PC-9 (cell line): ENCODE results near the gene COL23A1. TPM values are rescaled to one million over a fixed set of nuclear protein-coding genes. Genes with fewer than 3 reads are reported as not detected.

Experiments
- BruUV-seq: library from RNA; stranded (reverse); fragments of 400-500 nt; replicated peaks from 2 replicates; lab custom pipeline; 2021; lab: Mats Ljungman, UMichigan
- CTCF ChIA-PET: fragments of 300-600 bp; sonication (Branson Sonifier 250); formaldehyde crosslinking; loops from one replicate; lab custom pipeline; 2022; ENCODE audit warnings: antibody characterized with exemption; lab: Charles Lee
- POLR2A ChIA-PET: fragments of 300-600 bp; sonication (Branson Sonifier 250); formaldehyde crosslinking; loops from one replicate; lab custom pipeline; 2022; ENCODE audit warnings: antibody characterized with exemption; ENCODE audit not compliant: unreplicated experiment; lab: Charles Lee
- DNase-seq, 2 experiments: peaks; one replicate each; pipeline versions ENCODE4 v3.0.0 to v3.0.0-alpha.2; 2015 to 2022; ENCODE audit warnings: mixed read lengths in 1 of 2
- H2AFZ ChIP-seq: fragments of 200-600 bp; sonication (generic); 2 replicates; pipeline ENCODE4 v1.8.1; 2017; ENCODE audit warnings: antibody characterized with exemption
- H3F3A ChIP-seq: fragments of 200-600 bp; sonication (generic); 2 replicates; pipeline ENCODE4 v1.8.1; 2017; ENCODE audit warnings: antibody characterized with exemption, mild to moderate bottlenecking, low read depth; ENCODE audit not compliant: insufficient read depth
- H3K27ac ChIP-seq: fragments of 200-600 bp; sonication (generic); 2 replicates; pipeline ENCODE4 v1.6.1; 2016; ENCODE audit warnings: mixed run types
- H3K27me3 ChIP-seq: fragments of 200-600 bp; sonication (generic); 2 replicates; pipeline ENCODE4 v1.6.1; 2016; ENCODE audit warnings: low read depth, mixed run types; ENCODE audit not compliant: insufficient read depth
- H3K36me3 ChIP-seq: fragments of 200-600 bp; sonication (generic); 2 replicates; pipeline ENCODE4 v1.6.1; 2016; ENCODE audit warnings: low read depth, mixed run types
- H3K4me1 ChIP-seq: fragments of 200-600 bp; sonication (generic); replicated peaks from 2 replicates; pipeline ENCODE4 v1.6.1; 2016; ENCODE audit warnings: mixed run types; ENCODE audit not compliant: insufficient read depth
- H3K4me2 ChIP-seq: fragments of 200-600 bp; sonication (generic); 2 replicates; pipeline ENCODE4 v1.6.1; 2017; ENCODE audit warnings: mixed run types
- H3K4me3 ChIP-seq: fragments of 200-600 bp; sonication (generic); 2 replicates; pipeline ENCODE4 v1.6.1; 2016; ENCODE audit warnings: mixed run types
- H3K79me2 ChIP-seq: fragments of 200-600 bp; sonication (generic); 2 replicates; pipeline ENCODE4 v1.6.1; 2017; ENCODE audit warnings: low read depth, mixed run types
- H3K9me2 ChIP-seq: fragments of 200-600 bp; sonication (generic); 2 replicates; pipeline ENCODE4 v1.8.1; 2017; ENCODE audit warnings: mild to moderate bottlenecking; ENCODE audit not compliant: insufficient read depth
- H3K9me3 ChIP-seq: fragments of 200-600 bp; sonication (generic); 2 replicates; pipeline ENCODE4 v1.8.1; 2016; ENCODE audit warnings: low read depth; ENCODE audit not compliant: insufficient read depth
- H4K20me1 ChIP-seq: fragments of 200-600 bp; sonication (generic); 2 replicates; pipeline ENCODE4 v1.8.1; 2017; ENCODE audit not compliant: insufficient read depth
- EZH2 ChIP-seq: fragments of 200-600 bp; sonication (generic); IDR thresholded peaks from 2 replicates; pipeline ENCODE4 v1.8.0; 2017; ENCODE audit warnings: antibody characterized with exemption, low read depth
- intact Hi-C: fragments of 100-400 bp; cut with micrococcal nuclease; formaldehyde crosslinking; loops from one replicate; pipeline ENCODE4 v1.10.0; 2022; ENCODE audit not compliant: unreplicated experiment
- total RNA-seq: library from RNA; stranded (reverse); gene quantifications from 2 replicates; pipeline ENCODE4 v1.2.3, GENCODE V29; 2021
- TF ChIP-seq, protein P1 (sequence below): fragments of 200-600 bp; sonication (generic); conservative IDR thresholded peaks from 2 replicates; pipeline ENCODE4 v1.6.1; 2017; ENCODE audit warnings: mixed run types, antibody characterized with exemption, mild to moderate bottlenecking, moderate library complexity

COL23A1 gene
- total RNA-seq, 1 experiment from 2014 or later: not detected

- intact Hi-C loops: no loop called here
- no TSS peak for BruUV-seq
- no peak overlapping the region for H3K27ac ChIP-seq
- H4K20me1 ChIP-seq: no peaks in the 10 kb centered on the region
- H3K27me3 ChIP-seq: peaks cover 87% of the 10 kb centered on the region
- H3K79me2 ChIP-seq: no peaks in the 10 kb centered on the region
- POLR2A ChIA-PET: no interaction called here
- CTCF ChIA-PET: no interaction called here
- H3F3A ChIP-seq: no peaks in the 10 kb centered on the region
- no peaks in the 10 kb centered on the region for H3K9me3 ChIP-seq
- TF ChIP-seq, protein P1, sequence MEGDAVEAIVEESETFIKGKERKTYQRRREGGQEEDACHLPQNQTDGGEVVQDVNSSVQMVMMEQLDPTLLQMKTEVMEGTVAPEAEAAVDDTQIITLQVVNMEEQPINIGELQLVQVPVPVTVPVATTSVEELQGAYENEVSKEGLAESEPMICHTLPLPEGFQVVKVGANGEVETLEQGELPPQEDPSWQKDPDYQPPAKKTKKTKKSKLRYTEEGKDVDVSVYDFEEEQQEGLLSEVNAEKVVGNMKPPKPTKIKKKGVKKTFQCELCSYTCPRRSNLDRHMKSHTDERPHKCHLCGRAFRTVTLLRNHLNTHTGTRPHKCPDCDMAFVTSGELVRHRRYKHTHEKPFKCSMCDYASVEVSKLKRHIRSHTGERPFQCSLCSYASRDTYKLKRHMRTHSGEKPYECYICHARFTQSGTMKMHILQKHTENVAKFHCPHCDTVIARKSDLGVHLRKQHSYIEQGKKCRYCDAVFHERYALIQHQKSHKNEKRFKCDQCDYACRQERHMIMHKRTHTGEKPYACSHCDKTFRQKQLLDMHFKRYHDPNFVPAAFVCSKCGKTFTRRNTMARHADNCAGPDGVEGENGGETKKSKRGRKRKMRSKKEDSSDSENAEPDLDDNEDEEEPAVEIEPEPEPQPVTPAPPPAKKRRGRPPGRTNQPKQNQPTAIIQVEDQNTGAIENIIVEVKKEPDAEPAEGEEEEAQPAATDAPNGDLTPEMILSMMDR: no peak
- TF ChIP-seq EZH2: no peak
- no peak for DNase-seq
- no peaks in the 10 kb centered on the region for H3K36me3 ChIP-seq
- no peak overlapping the region for H3K4me3 ChIP-seq
- no peaks in the 10 kb centered on the region for H3K4me1 ChIP-seq
- H3K9me2 ChIP-seq: no peaks in the 10 kb centered on the region
- H2AFZ ChIP-seq: no peak overlapping the region
- H3K4me2 ChIP-seq: no peak overlapping the region
Observed at GRCh38 chr5:178357121-178357521, 233.1 kb downstream of the COL23A1 start.

DNA sequence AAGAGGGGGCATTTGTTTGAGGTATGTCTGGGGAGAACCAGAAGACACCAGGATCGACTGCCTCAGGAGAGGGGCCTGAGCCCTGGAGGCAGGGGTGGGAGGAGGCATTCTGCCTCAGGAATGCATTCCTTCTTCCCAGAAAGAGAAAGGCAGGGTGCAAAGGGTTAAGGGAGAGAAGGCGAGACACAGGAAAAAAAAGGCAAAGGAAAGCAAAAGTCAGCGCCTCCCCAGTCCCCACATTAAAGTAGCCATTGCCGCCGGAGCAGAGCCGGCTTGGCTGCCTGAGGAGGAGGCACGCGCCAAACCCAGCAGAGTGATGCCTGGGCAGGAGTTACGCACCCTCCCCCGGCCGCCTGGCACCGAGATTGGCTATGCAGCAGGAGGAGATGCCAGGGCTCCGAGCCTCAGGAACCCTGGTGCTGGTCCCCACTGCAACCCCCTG, 233.7 kb downstream of the COL23A1 start:
- peaks cover 87% of the 10 kb centered on the region for H3K27me3 ChIP-seq
- no peak for DNase-seq
- H3K4me2 ChIP-seq: no peak overlapping the region
- ChIA-PET POLR2A (no interaction called here), CTCF (no interaction called here)
- no peaks in the 10 kb centered on the region for H3K9me2 ChIP-seq
- no peaks in the 10 kb centered on the region for H3F3A ChIP-seq
- BruUV-seq: no TSS peak
- no peaks in the 10 kb centered on the region for H3K79me2 ChIP-seq
- no peaks in the 10 kb centered on the region for H3K4me1 ChIP-seq
- H2AFZ ChIP-seq: no peak overlapping the region
- no peaks in the 10 kb centered on the region for H3K9me3 ChIP-seq
- TF ChIP-seq, protein P1: no peak
- TF ChIP-seq EZH2: no peak
- intact Hi-C loops: no loop called here
- no peaks in the 10 kb centered on the region for H3K36me3 ChIP-seq
- H4K20me1 ChIP-seq: no peaks in the 10 kb centered on the region
- no peak overlapping the region for H3K27ac ChIP-seq
- H3K4me3 ChIP-seq: no peak overlapping the region

DNA sequence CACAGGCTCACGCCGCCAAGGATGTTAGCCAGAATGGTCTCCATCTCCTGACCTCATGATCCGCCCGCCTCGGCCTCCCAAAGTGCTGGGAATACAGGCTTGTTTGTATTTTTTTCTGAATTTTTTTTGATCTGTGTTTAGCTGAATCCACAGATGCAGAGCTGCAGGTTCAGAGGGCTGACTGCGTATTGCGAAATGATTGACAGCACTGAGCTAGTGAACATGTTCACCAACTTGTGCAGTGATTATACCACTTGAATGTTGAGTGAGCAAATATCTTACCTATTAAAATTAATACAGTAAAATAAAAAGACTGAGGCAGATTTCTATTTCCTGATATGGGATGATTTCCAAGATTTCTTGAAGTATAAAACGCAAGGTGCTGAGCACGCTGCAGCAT, 234.5 kb downstream of the COL23A1 start:
- no peaks in the 10 kb centered on the region for H3K9me2 ChIP-seq
- POLR2A ChIA-PET: no interaction called here
- intact Hi-C loops: no loop called here
- H3K4me1 ChIP-seq: no peaks in the 10 kb centered on the region
- H3K27me3 ChIP-seq: peaks cover 87% of the 10 kb centered on the region
- H2AFZ ChIP-seq: no peak overlapping the region
- no peaks in the 10 kb centered on the region for H4K20me1 ChIP-seq
- no TSS peak for BruUV-seq
- H3K27ac ChIP-seq: no peak overlapping the region
- H3K36me3 ChIP-seq: no peaks in the 10 kb centered on the region
- no peaks in the 10 kb centered on the region for H3K9me3 ChIP-seq
- CTCF ChIA-PET: no interaction called here
- H3K4me2 ChIP-seq: no peak overlapping the region
- no peak overlapping the region for H3K4me3 ChIP-seq
- no peak for DNase-seq
- H3F3A ChIP-seq: no peaks in the 10 kb centered on the region
- no peaks in the 10 kb centered on the region for H3K79me2 ChIP-seq
- TF ChIP-seq EZH2: no peak
- TF ChIP-seq, protein P1: no peak
